HG03354 (cell line): ENCODE data around the gene EXPH5.
A peak's percentile ranks its signal among the peaks of the same experiment; 100 is the strongest.

ENCODE experiments used
- ATAC-seq: cut with Tn5 transposase; IDR thresholded peaks from one replicate; pipeline ENCODE4 v1.9.1; 2021; ENCODE audit warnings: mild to moderate bottlenecking; ENCODE audit not compliant: unreplicated experiment, poor library complexity, severe bottlenecking

Gene EXPH5

DNA sequence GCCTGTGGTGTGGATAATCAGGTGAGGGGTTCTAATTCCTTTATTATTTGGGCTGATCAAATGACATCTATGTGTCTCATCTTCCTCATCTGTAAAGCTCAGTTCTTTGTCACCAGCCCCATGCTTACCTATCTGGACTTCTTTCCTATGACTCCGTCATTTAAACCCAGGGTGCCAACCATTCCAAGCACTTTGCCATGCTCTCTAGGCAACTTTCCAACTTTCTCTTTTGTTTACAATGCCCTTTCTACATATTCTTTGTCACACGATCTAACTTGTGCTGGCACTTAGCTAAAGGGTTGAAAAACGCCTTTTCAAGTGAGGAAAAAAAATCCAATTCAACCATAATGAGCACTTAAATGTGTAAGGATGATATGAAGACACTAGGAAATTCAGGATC is 27.9 kb downstream of the EXPH5 start:
- no peak for ATAC-seq

DNA sequence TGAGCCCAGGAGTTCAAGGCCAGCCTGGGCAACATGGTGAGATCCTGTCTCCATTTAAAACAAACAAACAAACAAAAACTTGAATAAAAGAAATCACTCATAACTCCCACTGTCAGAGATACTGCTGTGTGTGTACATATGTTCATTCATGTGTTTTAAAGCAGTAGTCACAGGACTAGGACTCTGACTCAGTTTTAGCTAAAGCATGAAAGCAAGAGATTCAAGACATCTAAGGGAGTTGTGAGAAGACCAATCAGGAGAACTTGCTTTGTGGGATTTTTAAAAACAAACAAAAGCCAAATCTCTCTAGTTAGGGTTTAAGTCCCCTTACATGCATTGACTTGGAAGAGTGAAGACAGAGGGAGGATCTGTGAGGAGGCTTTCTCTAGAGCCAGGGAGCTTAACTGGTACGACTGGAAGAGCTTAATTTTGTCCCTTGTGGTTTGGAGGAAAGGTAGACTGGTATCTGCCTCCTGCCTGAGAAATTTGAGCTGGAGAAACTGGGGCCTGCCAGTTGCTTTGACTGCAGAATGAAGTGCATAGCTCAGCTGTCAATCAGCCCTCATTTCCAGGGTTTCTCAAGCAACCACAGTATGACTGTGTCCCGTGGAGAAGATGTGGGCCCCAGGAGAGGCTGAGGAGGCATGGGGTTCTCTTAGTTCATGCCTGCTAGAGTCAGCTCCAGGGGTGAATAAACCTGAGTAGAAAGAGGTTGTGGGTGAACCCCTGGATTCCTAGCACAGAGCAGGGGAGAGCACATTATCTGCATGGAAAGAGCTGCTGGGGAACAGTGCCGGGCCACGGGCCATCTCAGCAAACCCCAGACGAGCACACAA is 30.6 kb downstream of the EXPH5 start:
- ATAC-seq, result no peak

DNA sequence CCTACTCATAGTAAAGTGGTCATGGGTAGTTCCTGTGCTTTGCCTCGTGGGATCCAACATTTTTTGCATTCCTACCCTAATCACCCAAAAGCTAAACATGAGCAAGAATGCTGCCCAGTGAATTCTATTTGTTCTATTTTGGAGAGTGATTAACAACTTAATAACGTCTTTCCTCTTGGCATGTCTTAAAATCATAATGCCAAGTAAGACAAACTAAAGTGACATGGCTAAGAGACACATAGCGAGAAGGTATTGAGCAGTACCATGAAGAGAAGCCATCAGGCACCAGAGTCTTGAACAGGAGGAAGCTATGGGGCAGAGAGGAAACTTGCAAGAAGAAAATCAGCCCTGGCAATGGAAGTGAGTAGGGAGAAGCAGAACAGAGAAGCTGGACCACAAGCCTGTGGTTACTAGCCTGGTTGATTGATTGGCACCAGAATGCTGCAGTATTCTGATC is 32.0 kb downstream of the EXPH5 start:
- ATAC-seq, result no peak

DNA sequence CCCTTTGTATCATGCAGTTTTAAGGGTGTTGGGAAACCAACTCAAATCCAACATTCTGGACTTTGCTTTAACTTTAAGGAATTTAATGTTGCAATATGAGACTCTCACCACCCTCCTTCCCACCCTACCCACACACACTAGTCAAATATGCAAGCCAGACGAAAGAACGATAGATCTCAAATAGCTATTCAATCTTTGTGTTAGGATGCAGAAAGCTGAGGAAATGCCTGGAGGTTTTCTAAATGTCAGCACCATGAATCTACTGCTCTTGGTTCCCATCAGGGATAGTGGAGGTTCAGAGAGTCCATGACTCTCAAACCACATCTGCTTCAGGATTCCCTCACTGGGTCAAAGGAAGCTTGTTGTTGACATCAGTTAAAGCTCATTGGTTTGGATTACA is 33.7 kb downstream of the EXPH5 start:
- ATAC-seq, result no peak

DNA sequence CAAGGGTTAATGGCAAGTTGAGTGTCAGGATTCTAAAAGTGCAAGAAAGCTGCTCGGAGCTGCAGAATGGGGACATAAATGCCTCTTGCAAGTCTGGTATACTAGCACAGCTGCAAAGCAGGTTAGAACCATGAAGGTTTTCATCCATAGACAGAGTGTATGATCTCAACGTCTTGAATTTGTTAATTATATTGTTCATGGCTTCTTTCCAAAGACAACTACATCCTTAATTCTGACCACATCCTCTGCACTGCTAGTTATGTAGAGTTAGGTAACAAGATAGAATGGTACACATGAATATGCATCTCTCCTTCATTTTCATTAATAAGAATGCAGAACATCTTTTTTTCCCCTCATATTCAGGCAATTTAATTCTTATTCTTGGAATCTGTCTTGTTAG is 34.2 kb downstream of the EXPH5 start:
- ATAC-seq, result no peak

DNA sequence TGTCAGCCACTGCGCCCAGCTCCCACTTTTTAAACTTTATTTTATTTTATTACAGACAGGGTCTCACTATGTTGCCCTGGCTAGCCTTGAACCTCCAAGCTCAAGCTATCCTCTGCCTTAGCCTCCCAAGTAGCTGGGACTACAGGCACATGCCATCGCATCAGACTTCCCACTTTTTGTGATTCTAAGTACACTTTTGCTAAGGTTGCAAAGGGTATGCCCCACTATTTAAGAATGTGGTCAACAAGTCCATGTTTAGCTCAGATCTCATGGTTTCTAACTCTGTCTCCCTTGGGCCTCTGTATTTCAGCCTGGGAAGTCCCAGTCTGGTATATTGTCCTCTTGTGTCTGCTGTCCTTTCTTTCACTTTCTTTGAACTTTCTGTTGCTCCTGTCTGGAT is 35.3 kb downstream of the EXPH5 start:
- peak; percentile 74 for ATAC-seq

DNA sequence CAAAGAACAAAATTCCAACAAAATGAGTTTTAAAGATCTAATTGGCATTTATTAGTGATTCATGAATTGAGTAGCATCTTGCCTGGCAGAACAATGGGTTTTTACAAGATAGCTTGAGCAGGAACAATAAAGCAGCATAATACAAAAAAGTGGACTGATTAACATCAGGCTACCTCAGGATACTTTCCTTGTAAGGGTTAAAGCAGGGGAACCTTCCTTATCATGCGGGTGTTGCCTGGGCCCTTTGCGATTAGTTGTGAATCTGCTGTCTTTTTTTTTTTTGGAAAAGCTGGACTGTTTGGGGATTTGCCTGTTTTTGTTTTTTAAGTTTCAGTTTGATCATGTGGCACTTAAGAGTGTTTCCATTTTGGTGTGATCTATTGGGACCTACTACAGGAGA is 37.5 kb downstream of the EXPH5 start:
- ATAC-seq, result no peak

DNA sequence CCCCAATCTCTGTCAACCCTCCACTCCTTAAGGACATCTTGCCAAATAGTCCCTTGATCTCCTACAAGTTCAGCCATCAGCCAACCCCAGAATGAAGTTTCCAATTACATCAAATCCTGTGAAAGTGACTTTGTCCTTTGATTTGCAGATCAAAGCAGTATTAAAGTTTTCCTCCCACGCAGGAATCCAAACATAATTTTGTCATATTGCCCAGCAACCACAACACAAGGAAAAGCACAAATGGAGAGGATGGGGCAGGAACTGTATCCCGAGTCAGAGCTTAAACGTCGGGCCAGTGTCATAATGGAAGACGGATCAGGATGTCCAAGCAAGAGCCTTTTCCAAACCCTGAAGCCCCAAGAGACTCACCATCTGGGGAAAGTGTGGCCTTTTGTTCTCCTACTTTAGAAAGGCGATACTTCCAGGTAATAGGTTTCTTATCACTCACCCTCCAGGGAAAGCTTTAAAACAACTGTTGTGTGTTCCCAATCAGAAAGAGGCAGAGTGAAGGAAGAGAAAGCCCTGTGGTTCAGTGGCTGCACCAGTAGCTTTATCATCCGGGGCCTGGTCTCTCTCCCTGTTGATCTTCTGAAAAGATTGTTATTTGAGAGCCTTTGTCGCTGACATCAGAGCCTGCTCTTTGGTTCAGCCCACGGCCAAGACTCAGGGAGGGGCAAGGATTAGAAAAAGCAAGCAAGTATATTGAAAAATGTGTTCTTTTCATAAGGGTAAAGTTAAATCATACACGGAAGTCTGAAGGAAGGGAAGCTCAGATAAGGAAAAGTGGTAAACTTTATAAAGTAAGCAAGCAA is 41.7 kb downstream of the EXPH5 start:
- ATAC-seq, result no peak

DNA sequence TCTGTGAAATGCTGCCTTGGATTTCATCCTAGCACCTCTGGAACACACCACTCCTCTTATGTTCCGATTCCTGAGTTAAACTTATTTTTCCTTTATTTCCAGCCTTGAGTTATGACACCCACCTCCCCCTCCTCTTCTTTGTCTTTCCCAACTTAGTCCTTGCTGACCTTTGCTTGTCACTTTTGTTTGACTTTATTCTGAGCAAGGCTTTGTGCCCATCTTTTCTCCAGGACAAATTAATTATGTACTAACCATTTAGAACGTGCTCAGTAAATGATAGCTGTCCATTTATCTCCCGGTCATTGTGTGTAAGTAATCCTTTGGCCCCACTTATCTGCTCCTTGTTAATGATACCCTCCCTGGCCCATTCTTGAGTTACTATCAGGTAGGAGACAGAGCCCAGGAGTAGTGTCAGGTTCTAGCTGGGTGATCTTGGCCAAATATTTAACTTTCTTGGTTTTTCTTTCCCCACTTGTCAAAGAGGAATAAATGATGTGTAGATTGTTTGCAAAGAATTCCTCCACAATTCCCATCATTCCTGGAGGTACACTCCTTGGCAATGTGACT is 44.2 kb downstream of the EXPH5 start:
- no peak for ATAC-seq

DNA sequence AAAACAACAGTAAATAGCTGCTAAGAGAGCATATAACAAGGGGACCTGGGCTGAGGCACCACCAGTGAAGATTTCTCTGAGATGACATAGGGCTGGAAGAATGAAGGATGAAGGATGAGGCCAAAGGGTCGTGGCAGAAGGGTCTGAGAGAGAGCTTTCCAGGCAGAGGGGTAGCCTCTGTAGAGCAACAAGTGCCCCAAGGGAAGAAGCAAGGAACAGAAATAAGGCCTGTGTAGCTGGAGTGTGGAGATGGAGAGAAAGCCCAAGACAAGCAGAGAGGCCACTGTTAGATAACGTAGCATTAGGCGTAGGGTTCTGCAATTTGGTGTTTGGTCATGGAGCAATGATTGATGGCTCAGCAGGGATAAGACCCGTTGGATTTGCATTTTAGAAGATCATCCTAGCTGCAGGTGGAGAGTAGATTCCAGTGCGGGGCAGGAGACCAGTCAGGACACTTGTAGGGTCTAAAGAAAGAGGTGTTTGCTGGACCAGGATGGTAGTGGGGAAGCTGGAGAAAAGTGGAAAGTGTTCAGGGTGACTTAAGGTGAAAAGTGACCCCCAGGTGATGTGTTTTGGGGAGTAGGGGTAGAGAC is 47.6 kb downstream of the EXPH5 start:
- ATAC-seq, result no peak

DNA sequence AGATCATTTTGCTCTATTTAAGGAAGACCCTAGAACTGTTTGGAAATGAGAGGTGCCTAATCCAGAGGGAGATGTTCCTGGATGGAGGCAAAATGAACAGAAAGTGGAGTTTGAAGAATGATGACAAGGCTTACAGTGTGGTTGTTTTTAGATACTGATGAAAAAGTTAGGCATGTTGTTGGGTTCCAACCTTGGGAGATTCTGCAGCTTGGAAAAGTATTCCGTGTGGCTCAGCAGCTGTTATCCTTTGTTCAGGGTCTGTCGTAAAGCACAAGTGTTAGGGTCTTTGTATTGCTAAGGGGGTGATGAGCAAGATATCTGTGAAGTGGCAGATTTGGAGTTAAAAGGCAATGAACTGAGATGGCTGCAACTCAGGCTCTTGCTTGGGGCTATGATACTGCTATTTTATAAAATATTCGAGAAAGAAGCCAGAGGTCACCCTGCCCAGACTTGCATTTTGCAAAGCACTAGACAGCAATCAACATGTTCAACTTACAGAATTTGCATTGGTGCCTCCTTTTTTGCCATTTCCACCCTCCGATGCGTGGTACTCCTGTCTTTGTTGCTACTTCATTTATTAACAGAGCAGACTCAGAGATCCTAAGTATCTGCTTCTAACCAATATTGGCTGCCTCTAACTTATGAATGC is 50.1 kb downstream of the EXPH5 start:
- no peak for ATAC-seq

DNA sequence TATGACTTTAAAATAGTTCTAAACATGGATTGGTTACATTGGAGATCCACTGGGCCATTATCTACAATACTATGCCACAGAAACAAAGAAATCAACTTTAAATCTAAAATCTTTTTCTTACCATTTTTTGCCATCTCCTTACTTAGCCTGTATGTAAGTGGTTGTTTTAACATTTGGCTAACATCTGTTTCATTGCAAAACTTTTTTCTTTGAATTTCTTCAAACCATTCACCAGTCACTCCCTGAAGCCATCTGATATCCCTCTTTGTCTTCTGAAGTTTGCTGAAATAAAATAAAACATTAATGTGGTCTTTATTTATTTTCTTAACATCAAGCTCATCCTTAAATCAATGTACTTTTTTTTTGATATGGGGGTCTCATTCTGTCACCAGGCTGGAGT is 52.0 kb downstream of the EXPH5 start:
- no peak for ATAC-seq

DNA sequence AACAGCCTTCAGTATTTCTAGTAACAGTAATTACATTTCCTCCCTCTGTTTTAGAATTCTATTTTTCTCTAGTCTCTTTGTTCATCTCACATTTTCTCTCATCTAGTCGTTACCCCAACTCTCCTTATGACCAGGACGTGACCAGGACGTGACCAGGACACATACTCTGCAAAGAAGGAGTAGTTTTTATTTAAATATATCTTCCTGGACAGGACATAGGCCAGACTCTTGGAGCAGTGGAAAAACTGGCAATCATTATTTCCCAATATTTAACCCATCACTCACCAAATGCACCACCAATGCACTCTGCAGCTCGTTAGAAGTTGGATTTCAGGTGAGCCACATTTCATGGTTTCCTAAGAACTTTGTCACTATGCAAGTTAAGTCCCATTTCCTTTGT is 55.1 kb downstream of the EXPH5 start:
- no peak for ATAC-seq

DNA sequence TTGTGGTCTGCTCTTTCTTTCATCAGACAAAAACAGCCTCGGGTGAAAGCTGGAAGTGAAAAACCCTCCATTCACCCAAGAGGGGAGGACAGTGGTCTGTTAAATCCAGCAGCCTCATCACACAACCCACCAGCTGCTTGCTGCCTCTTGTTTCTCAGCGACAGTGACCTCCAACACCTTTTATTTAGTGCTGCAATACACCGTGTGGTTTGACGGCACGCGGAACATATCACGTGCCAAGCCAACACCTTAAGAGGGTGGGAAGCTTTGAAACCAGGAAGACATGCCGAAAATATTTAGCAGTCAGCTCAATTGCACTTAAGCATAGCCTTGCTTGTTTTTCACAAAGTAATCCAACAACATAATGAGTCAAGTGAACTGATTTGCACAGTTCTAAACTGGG is 55.5 kb downstream of the EXPH5 start:
- no peak for ATAC-seq

DNA sequence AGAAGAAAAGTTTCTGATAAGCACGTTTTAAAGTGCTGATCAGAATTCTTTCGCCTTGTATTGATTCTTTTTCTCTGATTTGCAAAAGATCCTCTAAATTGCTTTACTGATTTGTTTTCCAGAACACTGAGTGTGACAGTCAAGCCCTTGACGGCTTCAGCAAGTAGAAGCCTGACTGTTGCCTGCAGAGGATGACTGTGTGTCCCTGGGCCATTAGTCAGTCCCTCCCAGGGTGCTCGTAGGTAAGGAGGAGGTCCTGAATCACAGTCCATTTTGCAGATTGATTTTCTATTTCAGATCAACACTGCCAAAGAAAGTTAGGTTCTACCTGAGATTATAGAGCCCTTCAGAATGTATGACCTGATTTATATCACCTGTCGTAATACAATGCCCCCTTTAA is 56.8 kb downstream of the EXPH5 start:
- ATAC-seq, result no peak

DNA sequence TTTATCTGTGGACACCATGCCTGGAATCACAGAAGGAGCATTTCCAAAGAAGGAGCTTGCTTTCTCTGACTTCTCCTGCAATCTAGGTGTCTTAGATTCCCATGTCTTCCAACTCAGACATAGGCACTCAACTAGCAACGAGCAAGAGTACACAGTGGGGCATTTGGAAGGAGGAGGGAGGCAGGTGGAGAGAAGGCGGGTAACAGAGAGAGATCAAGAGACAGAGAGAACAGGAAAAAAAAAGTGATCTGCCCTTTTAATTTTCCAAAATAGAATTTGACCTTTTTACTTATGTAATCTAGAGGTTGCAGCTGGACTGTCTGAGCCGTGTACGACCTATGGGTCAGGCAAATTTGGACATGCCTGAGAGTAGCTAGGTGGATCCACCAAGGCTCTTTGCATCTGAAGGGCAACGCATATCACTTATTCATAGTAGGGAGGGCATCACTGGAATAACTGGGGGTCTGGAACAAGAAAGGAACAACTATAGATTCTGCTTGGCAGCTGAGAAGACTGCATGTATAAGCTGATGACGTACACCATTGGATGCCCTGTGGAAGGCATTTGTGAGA is 58.1 kb downstream of the EXPH5 start:
- ATAC-seq, result no peak

DNA sequence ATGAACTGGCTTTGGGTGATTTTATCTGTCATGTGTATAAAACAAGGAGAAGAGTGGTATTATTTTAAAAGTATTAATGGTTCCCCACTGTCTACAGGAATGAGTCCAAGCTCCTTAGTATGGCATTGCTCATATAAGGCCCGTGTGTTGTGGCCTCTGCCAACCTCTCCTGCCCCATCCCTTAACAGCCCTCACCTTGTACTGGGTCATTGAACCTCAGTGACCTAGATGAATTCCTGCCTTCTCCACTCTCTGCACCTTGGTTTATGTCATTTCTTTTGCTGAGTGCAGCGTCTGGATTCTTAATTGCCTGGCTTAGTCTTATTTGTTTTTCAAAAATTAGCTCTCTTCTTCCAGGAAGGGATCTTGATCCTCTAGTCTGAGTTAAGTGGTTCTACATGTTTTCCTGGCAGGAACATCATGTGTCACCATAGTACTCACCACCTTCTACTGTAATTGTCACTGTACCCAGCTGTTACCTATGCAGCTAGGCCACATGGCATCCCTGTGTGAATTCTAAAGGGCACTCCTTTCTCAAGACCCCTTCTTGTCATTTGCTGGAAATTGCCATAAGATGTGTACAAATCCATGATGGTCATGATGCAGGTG is 59.2 kb downstream of the EXPH5 start:
- ATAC-seq, result no peak

DNA sequence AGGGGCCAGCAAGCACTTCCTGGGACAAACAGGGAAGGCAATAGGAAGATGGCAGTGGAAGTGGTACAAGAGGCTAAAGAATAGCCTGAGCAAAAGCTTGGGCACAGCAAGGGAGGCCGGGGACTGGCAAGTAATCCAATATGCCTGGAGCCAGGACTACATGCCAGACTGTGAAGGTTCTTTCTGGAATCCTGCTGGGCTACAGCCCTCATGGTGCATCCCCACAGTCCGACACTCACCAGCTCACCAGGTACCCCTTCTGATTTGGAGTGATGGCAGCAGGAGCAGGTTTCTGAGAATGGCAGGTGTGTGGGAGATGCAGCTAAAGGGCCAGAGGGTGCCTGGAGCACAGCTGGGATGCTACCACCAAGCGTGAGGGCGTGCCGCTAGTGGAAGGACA is 63.1 kb downstream of the EXPH5 start:
- ATAC-seq, result no peak

DNA sequence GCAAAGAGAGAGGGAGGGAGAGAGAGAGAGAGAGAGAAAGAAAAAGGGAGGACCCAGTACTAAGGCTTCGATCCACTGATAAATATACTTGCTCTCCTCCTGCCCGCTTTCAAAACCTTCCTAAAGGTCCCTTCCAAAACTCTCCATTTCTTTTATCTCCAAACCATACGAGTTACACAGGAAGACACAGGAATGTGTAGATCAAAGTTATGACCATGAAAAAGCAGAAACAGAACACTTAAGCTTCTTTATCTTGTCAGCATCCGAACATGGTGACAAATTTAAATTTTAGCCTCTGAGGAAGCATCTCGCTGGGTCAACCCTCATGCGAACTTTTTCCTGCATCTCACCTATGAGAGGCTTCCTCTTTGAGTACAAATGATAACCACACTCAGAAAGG is 66.2 kb downstream of the EXPH5 start:
- ATAC-seq, result no peak
